GM21825 (cell line): Measurements from ENCODE around the gene LOXL4.

Source experiments
- ATAC-seq: cut with Tn5 transposase; IDR thresholded peaks from one replicate; pipeline ENCODE4 v1.9.1; 2021; ENCODE audit warnings: mild to moderate bottlenecking, moderate library complexity; ENCODE audit not compliant: unreplicated experiment

The LOXL4 gene

DNA sequence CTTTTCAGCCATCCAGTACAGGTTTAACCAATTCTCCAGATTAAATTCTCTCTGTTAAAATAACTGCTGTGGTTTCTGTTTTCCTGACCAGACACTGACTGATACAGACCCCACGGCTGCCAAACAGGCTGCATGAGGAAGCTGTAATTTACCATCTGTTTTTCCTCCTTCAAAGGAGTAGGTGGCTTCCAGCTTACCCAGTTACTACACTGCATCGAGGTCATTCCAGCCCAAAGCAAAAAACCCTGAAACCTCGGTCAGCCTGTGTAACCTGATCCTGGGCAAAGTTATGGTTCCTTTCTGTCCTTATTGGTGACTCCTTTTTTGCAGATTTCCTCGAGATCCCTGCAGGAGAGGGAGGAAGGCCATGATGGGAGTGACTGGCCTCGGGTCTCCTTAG, 27.9 kb upstream of the LOXL4 start:
- no peak for ATAC-seq

GRCh38 chr10:98295401-98295811, 27.4 kb upstream of the LOXL4 start:
- no peak for ATAC-seq

DNA sequence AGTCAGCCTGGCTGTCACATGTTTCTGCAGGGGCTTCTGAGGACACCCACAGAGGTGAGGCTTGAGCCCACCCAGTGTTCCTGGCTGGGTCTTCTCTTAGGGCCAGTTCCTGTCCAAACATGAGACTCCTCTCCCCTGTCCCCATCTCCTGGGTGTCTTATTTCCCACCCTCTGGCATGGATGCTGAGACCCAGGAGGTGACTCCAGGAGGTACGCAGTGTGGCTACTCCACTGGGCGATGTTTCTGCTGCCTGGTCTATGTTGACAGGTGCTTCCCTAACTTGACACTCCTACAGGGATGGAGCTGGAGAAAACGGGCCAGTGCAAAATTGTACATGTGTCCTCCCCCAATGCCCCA, 26.3 kb upstream of the LOXL4 start:
- ATAC-seq, result no peak

DNA sequence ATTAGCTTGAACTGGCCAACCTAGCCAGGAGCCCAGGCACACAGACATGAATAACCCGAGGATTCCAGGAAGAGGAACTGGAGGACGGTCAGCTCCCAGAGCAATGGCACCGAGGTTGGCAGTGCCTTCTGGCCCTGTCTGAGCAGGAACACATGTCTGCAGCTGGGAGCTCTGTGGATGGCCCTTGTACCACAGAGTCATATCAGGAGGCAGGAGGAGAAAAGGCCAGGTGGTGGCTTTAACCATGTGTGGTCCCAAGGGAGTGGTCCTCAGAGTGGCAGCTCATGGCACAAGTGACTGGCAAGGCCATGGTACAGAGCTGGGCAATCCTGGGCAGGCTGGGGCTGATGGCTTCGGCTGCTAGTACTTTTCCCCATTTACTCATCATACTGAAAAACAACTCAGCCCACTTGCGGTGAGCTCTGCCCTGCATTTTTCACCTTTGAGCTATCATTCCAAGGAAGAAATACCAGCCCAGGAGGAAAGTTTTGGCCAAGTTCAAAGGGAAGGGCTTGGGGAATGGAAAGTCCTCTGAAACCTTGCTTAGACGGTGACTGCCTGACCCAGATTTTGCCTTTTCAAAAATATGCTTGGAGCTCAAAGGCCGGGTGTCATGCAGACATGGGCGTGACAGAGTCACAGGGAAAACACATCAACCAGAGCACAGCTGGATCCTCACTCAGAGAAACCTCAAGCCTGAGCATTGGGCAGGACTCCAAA, 25.7 kb upstream of the LOXL4 start:
- no peak for ATAC-seq

DNA sequence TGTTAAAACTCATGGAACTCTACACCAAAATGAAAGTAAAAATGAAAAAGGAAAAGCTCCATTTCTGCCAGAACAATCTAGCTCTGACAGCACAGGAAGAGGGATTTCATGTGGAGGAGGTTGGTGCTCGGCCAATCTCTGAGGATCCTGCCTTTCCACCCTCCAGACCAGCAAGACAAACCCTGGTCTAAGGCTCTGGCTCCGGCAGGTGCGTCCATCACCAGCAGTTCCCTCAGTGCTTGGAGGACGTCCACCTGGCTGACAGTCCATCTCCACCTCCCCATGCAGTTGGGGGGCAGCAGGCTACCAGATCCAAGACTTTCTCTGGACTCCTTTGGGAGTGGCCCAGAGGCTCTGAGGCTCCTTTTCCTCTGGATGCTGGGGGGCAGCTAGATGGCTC, 25.0 kb upstream of the LOXL4 start:
- ATAC-seq, result no peak

- no peak for ATAC-seq
Measured at GRCh38 chr10:98289802-98290209, 21.8 kb upstream of the LOXL4 start.

- no peak for ATAC-seq
Measured at GRCh38 chr10:98287321-98287720, 19.3 kb upstream of the LOXL4 start.

- ATAC-seq, result no peak
Measured at GRCh38 chr10:98286419-98286818, 18.4 kb upstream of the LOXL4 start.

GRCh38 chr10:98285416-98285815, 17.4 kb upstream of the LOXL4 start:
- no peak for ATAC-seq

- ATAC-seq, result no peak
Measured at GRCh38 chr10:98276311-98276710, 8.3 kb upstream of the LOXL4 start.

DNA sequence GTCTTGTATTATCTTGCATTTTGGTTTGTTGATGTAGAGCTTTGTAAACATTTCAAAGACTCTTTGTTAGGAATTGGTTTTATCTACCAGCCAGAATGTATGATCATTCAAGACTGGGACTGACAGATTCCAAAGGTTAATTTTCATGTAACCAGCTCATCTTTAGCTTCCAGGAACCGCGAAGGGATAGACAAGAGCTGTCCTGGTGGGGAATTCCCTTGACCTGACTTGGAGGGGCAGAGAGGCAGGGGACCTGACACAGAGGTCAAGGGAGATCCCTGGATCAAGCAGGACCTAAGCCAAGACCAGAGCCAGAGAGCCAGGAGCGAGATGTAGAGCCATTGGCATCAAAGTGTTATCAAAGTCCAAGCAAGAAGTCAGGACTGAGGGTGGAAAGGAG, 6.6 kb upstream of the LOXL4 start:
- no peak for ATAC-seq

DNA sequence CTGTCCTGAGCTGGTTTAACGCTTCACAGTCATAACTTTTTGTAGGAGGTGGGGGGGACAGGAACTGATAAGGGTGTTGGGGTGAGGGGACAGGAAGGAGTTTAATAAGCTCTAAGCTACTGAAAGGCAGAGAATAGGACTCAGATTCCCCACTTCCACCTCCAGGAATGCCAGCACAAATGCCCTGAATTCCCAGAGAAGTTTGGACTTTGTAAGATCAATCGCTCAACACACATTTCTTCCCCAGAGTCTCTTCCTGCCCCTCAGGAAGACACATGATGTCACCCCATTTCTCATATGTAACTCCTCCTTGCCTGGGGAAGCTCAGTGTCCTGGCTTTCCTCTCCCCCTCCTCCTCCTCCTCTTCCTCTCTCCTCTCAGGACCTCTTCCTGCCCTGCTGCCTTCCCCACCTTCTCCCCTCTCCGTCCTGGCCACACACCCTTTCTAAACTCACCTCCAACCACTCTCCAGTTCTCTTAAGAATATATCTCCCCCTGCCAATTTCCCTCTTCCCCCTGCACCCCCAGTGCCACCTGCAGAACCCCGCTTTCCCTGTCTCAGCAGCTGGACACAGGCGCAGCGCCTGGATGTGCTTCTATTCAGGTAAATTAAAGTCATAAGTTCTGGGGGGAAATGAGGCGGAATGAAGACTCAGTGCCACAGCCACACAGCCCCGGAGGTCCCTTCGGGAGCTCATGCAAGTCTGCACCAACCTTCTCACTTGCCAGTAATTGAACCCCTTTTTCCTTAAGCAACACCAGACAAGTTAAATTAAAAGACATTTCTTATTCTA, 5.3 kb upstream of the LOXL4 start:
- no peak for ATAC-seq

GRCh38 chr10:98272656-98273055, 4.7 kb upstream of the LOXL4 start:
- ATAC-seq, result no peak

DNA sequence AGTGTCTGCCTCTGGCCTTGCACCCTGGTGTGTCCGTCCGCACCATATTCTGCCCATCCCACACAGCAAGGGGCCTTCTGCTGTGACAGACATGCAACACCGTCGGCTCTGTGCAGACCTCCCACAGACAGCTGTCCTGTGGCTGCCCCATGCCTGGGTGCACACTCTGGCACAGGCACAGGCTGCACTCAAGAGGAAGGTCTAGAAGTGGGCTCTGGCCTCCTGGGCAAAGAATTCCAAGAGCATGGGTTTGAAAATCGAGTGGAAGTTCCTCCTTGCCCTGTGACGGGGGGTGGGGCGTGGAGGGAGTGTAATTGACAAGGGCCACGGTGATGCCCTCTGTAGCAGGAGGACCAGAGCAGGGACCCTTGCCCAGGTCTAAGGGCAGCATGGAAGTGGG, 4.3 kb upstream of the LOXL4 start:
- no peak for ATAC-seq

- no peak for ATAC-seq
Measured at GRCh38 chr10:98270786-98271185, 2.8 kb upstream of the LOXL4 start.

- ATAC-seq, result no peak
Measured at GRCh38 chr10:98270073-98270740, 2.2 kb upstream of the LOXL4 start.

- no peak for ATAC-seq
Measured at GRCh38 chr10:98269435-98269912, 1.5 kb upstream of the LOXL4 start.

DNA sequence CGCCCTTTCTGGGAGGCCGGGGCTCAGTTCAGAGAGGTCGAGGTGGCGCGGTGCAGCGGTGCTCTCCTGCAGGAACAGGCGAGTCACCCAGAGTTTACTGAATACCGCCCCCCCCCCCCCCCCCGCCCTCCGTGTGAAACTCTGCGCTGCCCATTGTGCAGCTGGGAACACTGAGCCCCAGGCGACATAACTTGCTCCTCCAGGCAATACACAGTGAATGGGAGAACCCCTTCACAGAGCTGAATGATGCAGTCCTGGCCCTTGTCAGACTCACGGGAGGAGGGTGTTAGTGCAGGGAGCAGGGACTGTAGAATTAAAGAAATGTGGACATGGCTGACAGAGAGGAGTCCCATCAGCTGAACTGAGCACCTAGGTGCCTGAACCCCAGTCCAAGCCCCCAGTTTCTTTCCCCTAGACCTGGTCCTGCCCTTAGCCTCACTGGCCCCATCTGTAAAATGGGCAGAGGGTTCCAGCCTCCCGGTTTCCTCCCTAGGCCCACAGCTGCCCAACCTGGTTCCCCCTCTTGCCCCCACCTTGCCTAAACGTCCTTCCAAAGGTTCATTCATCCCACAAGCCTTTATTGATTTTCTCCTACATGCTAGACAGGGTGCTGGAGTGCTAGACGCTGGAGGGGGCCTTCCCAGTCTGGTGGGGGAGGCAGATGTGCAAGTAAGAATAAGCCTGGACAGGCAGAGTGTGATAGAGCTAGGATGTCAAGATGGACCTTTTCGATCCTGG, 869 bp upstream of the LOXL4 start:
- no peak for ATAC-seq

DNA sequence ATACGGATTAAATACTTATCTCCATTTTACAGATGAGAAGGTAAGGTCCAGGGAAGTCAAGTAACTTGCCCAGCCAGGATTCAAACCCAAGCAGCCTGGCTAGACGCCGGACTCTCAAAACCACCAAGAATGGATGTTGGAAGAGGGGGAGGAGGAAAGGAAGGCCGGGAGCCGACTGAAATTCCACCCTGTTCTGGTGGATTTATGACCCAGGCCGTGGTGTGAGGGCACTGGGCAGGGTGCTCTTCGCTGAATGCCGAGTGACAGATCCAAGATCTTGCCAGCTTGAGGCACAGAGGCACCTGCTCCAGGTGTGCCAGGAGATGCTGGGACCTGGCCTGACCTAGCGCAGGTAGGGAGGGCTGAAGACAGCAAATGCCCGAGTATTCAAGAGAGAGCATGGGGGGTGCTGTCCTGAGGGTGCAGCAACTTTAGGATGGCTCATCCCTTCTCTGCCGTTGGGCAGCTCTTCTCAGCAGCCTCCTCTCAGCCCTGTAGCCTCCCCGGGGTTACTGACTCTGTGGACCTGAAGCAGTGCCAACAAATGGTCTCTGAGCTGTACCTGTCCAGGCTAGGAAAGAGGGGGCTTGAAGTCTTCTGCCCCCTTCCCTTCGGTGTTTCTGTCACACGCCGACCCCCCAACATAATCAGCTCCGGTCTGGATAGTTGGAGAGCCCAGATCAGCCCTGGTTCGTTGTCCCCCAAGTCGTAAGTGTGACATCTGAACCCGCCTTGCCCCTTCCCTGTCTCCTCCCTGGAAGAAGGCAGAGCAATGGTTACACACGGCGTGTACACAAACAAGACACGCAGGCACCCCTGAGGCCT, 713 bp downstream of the LOXL4 start:
- ATAC-seq, result no peak

GRCh38 chr10:98266647-98267046, 1.3 kb downstream of the LOXL4 start:
- ATAC-seq, result no peak
